WERI-Rb-1 (cell line): ENCODE data around the gene ASAP3.

Source experiments
- DNase-seq: peaks from one replicate; pipeline ENCODE4 v3.0.0-alpha.2; 2020
- H3K27ac ChIP-seq: fragments of 250-450 bp; sonication (Bioruptor Pico); 2 replicates; pipeline ENCODE4 v1.5.1; 2020; ENCODE audit warnings: mild to moderate bottlenecking, moderate library complexity
- H3K27me3 ChIP-seq: fragments of 250-450 bp; sonication (Bioruptor Pico); 2 replicates; pipeline ENCODE4 v1.5.1; 2021; ENCODE audit warnings: mild to moderate bottlenecking, low read depth, moderate library complexity; ENCODE audit not compliant: insufficient read depth, severe bottlenecking
- H3K36me3 ChIP-seq: fragments of 250-450 bp; sonication (Bioruptor Pico); 2 replicates; pipeline ENCODE4 v1.5.1; 2020; ENCODE audit warnings: mild to moderate bottlenecking, moderate library complexity
- H3K4me3 ChIP-seq: 2 replicates; pipeline ENCODE4 v1.5.1; 2011; ENCODE audit warnings: low read depth, mild to moderate bottlenecking, control low read depth, low read length
- H3K9me3 ChIP-seq: fragments of 250-450 bp; sonication (Bioruptor Pico); 2 replicates; pipeline ENCODE4 v1.5.1; 2021; ENCODE audit warnings: mild to moderate bottlenecking, moderate library complexity; ENCODE audit not compliant: severe bottlenecking
- TF ChIP-seq, protein P1 (sequence below): IDR thresholded peaks from 2 replicates; pipeline ENCODE4 v1.5.1; 2011; ENCODE audit warnings: low read depth, mild to moderate bottlenecking, control low read depth, inconsistent platforms, low read length

Gene ASAP3

GRCh38 chr1:23452011-23452411, 32.0 kb downstream of the ASAP3 start:
- no peak for DNase-seq

DNA sequence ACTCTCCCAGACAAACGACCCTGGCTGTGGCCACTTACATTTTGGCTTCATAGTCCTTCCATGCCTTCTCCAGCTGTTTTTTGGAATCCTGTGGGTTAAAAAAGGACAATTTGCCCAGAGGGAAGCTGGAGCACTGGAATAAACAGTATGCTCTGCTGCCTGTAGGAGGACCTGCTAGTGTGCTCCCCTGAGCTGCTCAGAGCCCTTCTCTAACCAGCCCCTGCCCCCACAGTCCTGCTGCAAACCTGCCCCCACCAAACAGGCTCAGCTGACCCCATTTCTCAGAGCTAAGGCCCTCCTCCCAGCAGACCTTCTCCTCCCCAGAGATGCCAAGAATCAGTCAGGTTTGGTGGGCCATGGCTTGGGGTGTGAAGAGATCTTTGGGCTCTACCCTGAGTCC, 32.5 kb downstream of the ASAP3 start:
- Histone ChIP-seq H3K9me3 (no peaks in the 10 kb centered on the region), H3K27ac (no peak overlapping the region), H3K4me3 (no peak overlapping the region), H3K27me3 (no peaks in the 10 kb centered on the region), H3K36me3 (no peaks in the 10 kb centered on the region; the same call in 1 of the 2 replicates)
- TF ChIP-seq, protein P1, sequence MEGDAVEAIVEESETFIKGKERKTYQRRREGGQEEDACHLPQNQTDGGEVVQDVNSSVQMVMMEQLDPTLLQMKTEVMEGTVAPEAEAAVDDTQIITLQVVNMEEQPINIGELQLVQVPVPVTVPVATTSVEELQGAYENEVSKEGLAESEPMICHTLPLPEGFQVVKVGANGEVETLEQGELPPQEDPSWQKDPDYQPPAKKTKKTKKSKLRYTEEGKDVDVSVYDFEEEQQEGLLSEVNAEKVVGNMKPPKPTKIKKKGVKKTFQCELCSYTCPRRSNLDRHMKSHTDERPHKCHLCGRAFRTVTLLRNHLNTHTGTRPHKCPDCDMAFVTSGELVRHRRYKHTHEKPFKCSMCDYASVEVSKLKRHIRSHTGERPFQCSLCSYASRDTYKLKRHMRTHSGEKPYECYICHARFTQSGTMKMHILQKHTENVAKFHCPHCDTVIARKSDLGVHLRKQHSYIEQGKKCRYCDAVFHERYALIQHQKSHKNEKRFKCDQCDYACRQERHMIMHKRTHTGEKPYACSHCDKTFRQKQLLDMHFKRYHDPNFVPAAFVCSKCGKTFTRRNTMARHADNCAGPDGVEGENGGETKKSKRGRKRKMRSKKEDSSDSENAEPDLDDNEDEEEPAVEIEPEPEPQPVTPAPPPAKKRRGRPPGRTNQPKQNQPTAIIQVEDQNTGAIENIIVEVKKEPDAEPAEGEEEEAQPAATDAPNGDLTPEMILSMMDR, result no peak
- no peak for DNase-seq

More at GRCh38 chr1:23452011-23452411, 32.0 kb downstream of the ASAP3 start:
- H3K9me3 ChIP-seq, result no peaks in the 10 kb centered on the region
- H3K27me3 ChIP-seq, result no peaks in the 10 kb centered on the region
- H3K4me3 ChIP-seq, result no peak overlapping the region
- TF ChIP-seq, protein P1, result no peak
- H3K36me3 ChIP-seq, result no peaks in the 10 kb centered on the region; the same call in 1 of the 2 replicates
- no peak overlapping the region for H3K27ac ChIP-seq

- no peaks in the 10 kb centered on the region for H3K9me3 ChIP-seq
- no peak overlapping the region for H3K27ac ChIP-seq
- no peak overlapping the region for H3K4me3 ChIP-seq
- TF ChIP-seq, protein P1, result no peak
- no peak for DNase-seq
- no peaks in the 10 kb centered on the region; the same call in 1 of the 2 replicates for H3K36me3 ChIP-seq
- no peaks in the 10 kb centered on the region for H3K27me3 ChIP-seq
Measured at GRCh38 chr1:23450894-23451293, 33.1 kb downstream of the ASAP3 start.

DNA sequence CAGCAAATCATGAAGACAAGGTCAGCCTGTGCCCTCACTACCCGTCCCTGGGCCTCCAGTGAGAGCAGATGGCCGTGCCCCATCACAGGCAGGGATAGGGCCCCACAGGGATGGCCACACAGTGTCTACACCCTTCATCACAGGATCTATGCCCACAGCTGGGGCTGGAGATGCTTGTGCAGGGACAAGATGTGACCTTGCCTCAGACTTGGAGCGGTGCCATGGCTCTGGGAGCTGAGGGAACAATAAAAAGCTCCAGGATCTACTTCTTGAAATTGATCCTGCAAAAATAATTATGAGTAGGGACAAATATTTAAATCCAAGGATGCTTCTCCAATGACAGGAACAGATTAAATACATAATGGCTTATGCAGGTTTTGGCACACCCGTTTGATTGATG, 34.0 kb downstream of the ASAP3 start:
- Histone ChIP-seq H3K9me3 (no peaks in the 10 kb centered on the region), H3K36me3 (no peaks in the 10 kb centered on the region; the same call in 1 of the 2 replicates), H3K4me3 (no peak overlapping the region), H3K27ac (no peak overlapping the region), H3K27me3 (no peaks in the 10 kb centered on the region)
- TF ChIP-seq, protein P1, result no peak
- no peak for DNase-seq

- H3K27ac ChIP-seq, result no peak overlapping the region
- no peaks in the 10 kb centered on the region for H3K27me3 ChIP-seq
- no peaks in the 10 kb centered on the region for H3K9me3 ChIP-seq
- DNase-seq, result no peak
- TF ChIP-seq, protein P1, result no peak
- no peak overlapping the region for H3K4me3 ChIP-seq
- no peaks in the 10 kb centered on the region; the same call in 1 of the 2 replicates for H3K36me3 ChIP-seq
Measured at GRCh38 chr1:23449306-23449705, 34.7 kb downstream of the ASAP3 start.

GRCh38 chr1:23448846-23449245, 35.1 kb downstream of the ASAP3 start:
- TF ChIP-seq, protein P1, result no peak
- Histone ChIP-seq H3K4me3 (no peak overlapping the region), H3K36me3 (no peaks in the 10 kb centered on the region; the same call in 1 of the 2 replicates), H3K27ac (no peak overlapping the region), H3K27me3 (no peaks in the 10 kb centered on the region), H3K9me3 (no peaks in the 10 kb centered on the region)
- DNase-seq, result no peak
